Measurements from ENCODE around the gene BAK1.
"Not testable (repeated sequence)": the region's sequence is repeated elsewhere in the genome, so short reads cannot be mapped to it uniquely, and the experiment has no call there.

The BAK1 gene

DNA sequence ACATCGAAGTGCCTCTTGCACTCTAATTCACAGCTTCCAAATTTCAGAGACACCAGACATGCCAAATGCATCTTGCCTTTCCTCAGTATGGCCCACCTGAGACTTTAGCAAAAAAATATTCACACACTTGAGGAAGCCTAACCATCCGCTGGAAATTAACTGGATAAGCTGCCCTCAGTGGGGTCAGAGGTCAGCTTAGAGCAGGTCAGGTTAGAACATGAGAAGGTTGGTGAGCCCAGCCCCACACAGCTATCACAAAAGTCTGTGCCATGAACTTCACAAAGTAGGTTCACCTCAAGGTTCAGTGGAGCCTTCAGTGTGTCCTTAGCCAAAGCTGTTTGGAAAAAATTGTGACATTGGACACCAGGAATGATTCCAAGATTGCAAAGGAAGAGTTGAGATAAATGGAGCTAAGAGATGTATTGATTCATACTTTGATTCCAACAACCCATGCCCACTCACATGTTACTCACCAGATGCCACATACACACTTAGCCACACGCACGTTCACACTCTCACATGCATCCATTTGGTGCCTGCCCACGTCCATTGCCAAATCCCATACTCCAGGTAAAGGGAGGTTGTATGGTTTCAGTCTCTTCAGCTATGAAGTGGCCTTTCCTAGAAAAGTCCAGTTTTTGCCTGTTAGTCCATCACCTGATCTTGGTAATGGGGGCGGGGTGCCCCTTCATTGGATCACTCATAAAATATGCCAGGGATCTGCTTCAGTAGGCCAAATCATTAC is 11.1 kb downstream of the BAK1 start:
- peaks cover 30 to 53% of the 10 kb centered on the region in 2 donors for H3K4me1 Mint-ChIP-seq
- peak overlapping the region; percentile 99 for H3K27ac Mint-ChIP-seq
- DNase-seq (no peak), ATAC-seq (replicated peaks) (no peak)
- no peak overlapping the region for H3K4me3 Mint-ChIP-seq
- no peaks in the 10 kb centered on the region for H3K27me3 Mint-ChIP-seq
- H3K36me3 Mint-ChIP-seq, result peaks cover 17 to 38% of the 10 kb centered on the region in 2 donors
- H3K9me3 Mint-ChIP-seq, result no peaks in the 10 kb centered on the region

DNA sequence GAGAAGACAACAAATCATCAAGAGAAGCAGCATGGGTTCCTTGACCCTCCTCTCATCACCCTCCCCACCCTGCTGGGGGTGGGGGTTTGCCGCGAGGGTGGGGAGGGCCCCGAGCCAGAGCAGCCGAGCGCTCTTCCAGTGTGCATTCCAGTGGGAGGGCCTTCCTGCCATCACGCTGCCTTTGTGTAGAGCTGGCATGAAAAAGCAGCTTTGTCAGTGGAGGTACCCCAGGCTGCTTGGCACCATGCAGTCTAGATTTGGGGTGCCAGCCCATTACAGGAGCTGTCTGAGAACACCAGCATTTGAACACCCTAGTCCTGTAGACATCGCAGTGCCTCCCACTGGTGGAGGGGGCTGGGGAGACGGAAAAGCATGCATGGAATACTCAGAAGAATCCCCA is 12.2 kb downstream of the BAK1 start:
- peaks cover 13 to 34% of the 10 kb centered on the region in 2 donors for H3K36me3 Mint-ChIP-seq
- H3K27me3 Mint-ChIP-seq, result no peaks in the 10 kb centered on the region
- H3K9me3 Mint-ChIP-seq, result no peaks in the 10 kb centered on the region
- ATAC-seq (replicated peaks) (no peak), DNase-seq (no peak)
- peak overlapping the region; percentile 37 for H3K27ac Mint-ChIP-seq
- no peak overlapping the region for H3K4me3 Mint-ChIP-seq
- peaks cover 30 to 53% of the 10 kb centered on the region in 2 donors for H3K4me1 Mint-ChIP-seq

DNA sequence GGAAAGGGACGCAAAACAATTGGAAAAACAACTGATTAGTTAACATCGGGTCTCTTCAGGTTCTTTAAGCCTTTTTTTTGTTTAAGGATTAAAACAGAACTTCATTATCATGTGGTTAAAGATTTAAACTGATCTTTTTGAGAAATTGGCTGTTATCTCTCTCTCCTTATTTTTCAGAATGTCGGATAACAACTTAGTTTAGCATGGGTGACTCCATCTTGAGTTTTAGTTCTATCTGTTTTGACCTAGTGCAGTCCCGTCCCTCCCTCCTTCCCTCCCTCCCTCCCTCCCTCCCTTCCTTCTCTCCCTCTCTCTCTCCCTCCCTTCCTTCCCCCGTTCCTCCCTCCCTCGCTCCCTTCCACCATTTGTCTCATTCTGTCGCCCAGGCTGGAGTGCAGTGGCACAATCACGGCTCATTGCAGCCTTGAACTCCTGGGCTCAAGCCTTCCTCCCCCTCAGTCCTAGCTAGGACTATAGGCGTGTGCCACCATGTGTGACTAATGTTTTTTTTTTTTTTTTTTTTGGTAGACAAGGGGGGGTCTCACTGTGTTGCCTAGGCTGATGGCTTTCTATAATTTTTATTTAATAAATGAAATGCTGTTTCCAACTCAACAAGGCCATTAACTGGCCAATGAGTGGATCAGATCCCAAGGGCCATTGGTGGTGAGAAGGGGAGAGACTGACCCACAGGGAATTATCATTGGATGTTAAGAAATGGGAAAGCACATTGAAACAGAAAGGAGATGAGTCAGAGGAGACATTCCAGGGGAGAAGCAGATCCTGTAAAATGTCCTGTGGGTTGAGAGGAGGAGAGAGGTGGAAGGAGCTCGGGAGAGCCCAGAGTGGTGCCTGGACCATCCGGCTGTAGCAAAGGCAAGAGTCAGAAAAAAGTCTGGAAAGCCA is 13.6 kb downstream of the BAK1 start:
- H3K4me1 Mint-ChIP-seq, result peaks cover 19 to 41% of the 10 kb centered on the region in 2 donors
- H3K4me3 Mint-ChIP-seq, result no peak overlapping the region
- no peaks in the 10 kb centered on the region for H3K27me3 Mint-ChIP-seq
- peak overlapping the region; percentile 61 for H3K27ac Mint-ChIP-seq
- peaks cover 5 to 23% of the 10 kb centered on the region in 2 donors for H3K36me3 Mint-ChIP-seq
- DNase-seq, result no peak
- no peak for ATAC-seq (replicated peaks)
- no peaks in the 10 kb centered on the region for H3K9me3 Mint-ChIP-seq

DNA sequence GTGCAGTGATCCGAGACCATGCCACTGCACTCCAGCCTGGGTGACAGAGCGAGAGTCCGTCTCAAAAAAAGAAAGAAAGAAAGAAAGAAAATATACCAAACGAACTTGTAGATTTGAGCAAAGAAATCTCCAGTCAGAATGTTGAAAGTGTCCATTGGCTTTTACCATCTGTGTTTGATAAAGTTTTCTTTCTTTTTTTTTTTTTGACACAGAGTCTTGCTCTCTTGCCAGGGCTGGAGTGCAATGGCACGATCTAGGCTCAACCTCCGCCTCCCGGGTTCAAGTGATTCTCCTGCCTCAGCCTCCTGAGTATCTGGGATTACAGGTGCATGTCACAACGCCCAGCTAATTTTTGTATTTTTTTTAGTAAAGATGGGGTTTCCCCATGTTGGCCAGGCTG is 21.3 kb downstream of the BAK1 start:
- Mint-ChIP-seq H3K27me3 (no peaks in the 10 kb centered on the region), H3K36me3 (no peaks in the 10 kb centered on the region), H3K4me1 (no peaks in the 10 kb centered on the region), H3K4me3 (no peak overlapping the region), H3K27ac (no peak overlapping the region), H3K9me3 (no peaks in the 10 kb centered on the region)
- ATAC-seq (replicated peaks), result no peak
- DNase-seq, result no peak

DNA sequence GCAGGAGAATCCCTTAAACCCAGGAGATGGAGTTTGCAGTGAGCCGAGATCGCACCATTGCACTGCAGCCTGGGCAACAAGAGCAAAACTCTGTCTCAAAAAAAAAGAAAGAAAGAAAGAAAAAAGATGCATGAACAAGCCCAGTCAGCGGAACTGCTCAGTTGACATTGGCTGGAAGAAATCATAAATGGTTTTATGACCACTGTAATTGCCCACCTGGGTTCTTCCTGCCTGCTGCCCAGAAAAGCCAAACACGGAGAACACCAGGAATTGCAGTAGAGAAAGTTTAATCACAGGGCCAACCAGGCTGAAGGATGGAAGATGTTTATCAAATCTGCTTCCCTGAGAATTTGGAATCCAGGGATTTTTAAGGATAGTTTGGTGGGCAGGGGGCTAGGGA is 22.7 kb downstream of the BAK1 start:
- peak overlapping the region; percentile 34 for H3K27ac Mint-ChIP-seq
- H3K27me3 Mint-ChIP-seq, result no peaks in the 10 kb centered on the region
- ATAC-seq (replicated peaks), result no peak

DNA sequence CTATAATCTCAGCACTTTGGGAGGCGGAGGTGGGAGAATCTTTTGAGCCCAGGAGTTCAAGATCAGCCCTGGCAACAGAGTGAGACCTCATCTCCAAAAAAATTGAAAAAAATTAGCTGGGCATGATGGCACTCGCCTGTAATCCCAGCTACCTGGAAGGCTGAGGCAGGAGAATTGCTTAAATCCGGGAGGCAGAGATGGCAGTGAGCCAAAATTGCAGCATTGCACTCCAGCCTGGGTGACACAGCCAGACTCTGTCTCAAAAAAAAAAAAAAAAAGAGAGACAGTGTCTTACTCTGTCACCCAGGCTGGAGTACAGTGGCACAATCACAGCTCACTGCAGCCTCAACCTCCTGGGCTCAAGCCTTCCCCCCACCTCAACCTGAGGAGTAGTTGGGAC is 27.2 kb downstream of the BAK1 start:
- not testable (repeated sequence) for H3K4me3 Mint-ChIP-seq; H3K36me3 Mint-ChIP-seq; H3K4me1 Mint-ChIP-seq; H3K27ac Mint-ChIP-seq; DNase-seq; H3K9me3 Mint-ChIP-seq; H3K27me3 Mint-ChIP-seq; ATAC-seq (replicated peaks)

More for the DNA sequence above, 22.7 kb downstream of the BAK1 start:
- Mint-ChIP-seq H3K9me3 (no peaks in the 10 kb centered on the region), H3K36me3 (no peaks in the 10 kb centered on the region), H3K4me3 (no peak overlapping the region), H3K4me1 (no peaks in the 10 kb centered on the region)
- no peak for DNase-seq

DNA sequence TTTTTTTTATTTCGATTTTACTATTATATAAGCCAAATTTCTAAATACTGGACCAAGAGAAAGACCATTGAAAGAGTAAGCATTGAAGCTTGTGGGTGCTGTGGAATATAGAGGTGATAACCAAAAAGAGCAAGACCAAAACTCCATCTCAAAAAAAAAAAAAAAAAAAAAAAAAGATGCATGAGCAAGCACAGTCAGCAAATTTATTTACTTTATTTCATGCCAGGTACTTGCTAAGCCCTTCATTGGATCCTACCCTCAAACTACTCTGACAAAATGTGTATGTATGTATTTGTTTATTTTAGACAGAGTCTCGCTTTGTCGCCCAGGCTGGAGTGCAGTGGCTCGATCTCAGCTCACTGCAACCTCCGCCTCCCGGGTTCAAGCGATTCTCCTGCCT is 27.8 kb downstream of the BAK1 start:
- Mint-ChIP-seq H3K4me1 (peaks cover 7 to 9% of the 10 kb centered on the region in 2 donors), H3K4me3 (no peak overlapping the region), H3K9me3 (no peaks in the 10 kb centered on the region), H3K27me3 (no peaks in the 10 kb centered on the region), H3K36me3 (no peaks in the 10 kb centered on the region), H3K27ac (no peak overlapping the region)
- ATAC-seq (replicated peaks) (no peak), DNase-seq (no peak)

DNA sequence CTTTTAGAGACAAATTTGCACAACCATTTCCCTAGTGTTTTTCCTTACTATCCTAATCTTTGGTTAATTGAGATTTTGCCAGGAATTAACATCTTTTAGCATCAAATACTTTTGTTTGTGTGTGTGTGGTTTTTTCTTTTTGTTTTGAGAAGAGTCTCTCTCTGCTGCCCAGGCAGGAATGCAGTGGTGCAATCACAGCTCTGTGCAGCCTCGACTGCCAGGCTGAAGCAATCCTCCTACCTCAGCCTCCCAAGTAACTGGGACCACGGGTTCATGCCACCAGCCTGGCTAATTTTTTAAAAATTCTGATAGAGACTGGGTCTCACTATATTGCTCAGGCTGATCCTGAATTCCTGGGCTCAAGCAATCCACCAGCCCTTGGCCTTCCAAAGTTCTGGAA is 28.5 kb downstream of the BAK1 start:
- no peaks in the 10 kb centered on the region for H3K9me3 Mint-ChIP-seq
- H3K27ac Mint-ChIP-seq, result no peak overlapping the region
- ATAC-seq (replicated peaks) (no peak), DNase-seq (no peak)
- no peaks in the 10 kb centered on the region for H3K27me3 Mint-ChIP-seq
- no peak overlapping the region for H3K4me3 Mint-ChIP-seq
- peaks cover 7 to 9% of the 10 kb centered on the region in 2 donors for H3K4me1 Mint-ChIP-seq
- no peaks in the 10 kb centered on the region for H3K36me3 Mint-ChIP-seq

DNA sequence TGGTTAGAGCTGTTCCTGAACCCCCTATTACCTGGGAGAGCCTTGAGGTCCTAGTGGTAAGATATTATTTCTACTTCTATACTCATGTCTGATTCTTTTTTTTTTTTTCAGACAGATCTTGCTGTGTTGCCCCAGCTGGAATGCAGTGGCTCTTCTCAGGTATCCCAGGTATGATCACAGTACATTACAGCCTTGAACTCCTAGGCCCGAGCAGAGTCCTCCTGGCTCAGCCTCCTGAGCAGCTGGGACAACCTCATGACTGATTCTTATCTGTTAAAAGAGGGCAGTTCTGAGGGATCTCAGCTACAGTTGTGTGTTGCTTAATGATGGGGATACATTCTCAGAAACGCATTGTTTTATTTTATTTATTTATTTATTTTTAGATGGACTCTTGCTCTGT is 30.2 kb downstream of the BAK1 start:
- H3K27me3 Mint-ChIP-seq, result no peaks in the 10 kb centered on the region
- no peaks in the 10 kb centered on the region for H3K36me3 Mint-ChIP-seq
- no peaks in the 10 kb centered on the region for H3K9me3 Mint-ChIP-seq
- ATAC-seq (replicated peaks) (no peak), DNase-seq (no peak)
- peaks cover 7 to 9% of the 10 kb centered on the region in 2 donors for H3K4me1 Mint-ChIP-seq
- H3K4me3 Mint-ChIP-seq, result no peak overlapping the region
- no peak overlapping the region for H3K27ac Mint-ChIP-seq

DNA sequence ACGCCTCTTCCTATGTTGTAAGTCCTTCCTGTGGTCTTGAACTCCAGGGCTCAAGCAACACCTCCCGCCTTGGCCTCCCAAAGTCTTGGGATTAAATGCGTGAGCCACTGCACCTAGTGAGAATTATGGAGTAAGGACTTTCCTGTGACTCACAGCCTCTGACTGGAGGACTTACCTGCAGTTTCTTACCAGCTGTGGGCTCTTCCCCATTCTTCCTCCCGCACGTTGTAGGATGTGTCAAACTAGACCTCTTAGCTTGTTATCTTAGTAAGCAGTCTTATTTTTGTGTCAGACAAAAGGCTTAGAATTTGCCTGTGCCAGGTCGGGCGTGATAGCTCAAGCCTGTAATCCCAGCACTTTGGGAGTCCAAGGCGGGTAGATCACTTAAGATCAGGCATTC is 30.9 kb downstream of the BAK1 start:
- H3K4me1 Mint-ChIP-seq, result peaks cover 7 to 9% of the 10 kb centered on the region in 2 donors
- no peak overlapping the region for H3K27ac Mint-ChIP-seq
- H3K36me3 Mint-ChIP-seq, result no peaks in the 10 kb centered on the region
- no peak overlapping the region for H3K4me3 Mint-ChIP-seq
- H3K27me3 Mint-ChIP-seq, result no peaks in the 10 kb centered on the region
- H3K9me3 Mint-ChIP-seq, result no peaks in the 10 kb centered on the region
- DNase-seq, result no peak
- ATAC-seq (replicated peaks), result no peak

DNA sequence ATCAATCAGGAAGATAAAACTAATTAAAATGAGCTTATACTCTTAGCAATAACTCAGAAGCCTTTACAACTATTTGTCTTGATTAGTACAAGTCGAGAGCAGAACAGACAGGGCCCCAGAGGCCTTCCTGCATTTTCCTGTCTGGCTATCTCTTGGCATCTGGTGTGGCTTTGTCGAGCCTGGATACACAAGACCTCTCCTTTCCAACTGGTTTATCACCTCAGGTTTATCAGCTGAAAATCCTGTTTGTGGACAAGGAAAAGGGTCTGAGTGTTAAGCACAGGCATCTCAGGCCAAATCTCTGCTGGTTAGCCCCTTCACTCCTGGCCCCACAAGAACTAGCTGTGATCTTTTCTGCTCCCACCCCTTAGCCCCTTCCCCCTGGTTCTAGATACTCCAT is 32.6 kb downstream of the BAK1 start:
- Mint-ChIP-seq H3K36me3 (no peaks in the 10 kb centered on the region), H3K9me3 (no peaks in the 10 kb centered on the region), H3K27me3 (no peaks in the 10 kb centered on the region), H3K4me1 (peaks cover 7 to 9% of the 10 kb centered on the region in 2 donors), H3K27ac (no peak overlapping the region), H3K4me3 (no peak overlapping the region)
- DNase-seq (no peak), ATAC-seq (replicated peaks) (no peak)

DNA sequence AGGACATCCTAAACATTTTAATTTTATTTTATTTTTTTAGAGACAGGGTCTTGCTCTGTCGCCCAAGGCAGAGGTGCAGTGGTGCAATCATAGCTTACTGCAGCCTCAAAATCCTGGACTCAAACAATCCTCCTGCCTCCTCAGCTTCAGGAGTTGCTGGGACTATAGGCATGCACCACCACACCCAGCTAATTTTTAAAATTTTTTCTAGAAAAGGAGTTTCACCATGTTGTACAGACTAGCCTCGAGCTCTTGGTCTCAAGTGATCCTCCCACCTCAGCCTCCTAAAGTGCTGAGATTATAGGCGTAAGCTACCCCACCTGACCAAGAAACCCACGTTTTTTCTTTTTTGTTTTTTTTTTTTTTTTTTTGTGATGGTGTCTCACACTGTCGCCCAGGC is 33.3 kb downstream of the BAK1 start:
- H3K27me3 Mint-ChIP-seq, result no peaks in the 10 kb centered on the region
- no peak overlapping the region for H3K4me3 Mint-ChIP-seq
- H3K4me1 Mint-ChIP-seq, result peaks cover 7 to 9% of the 10 kb centered on the region in 2 donors
- no peak overlapping the region for H3K27ac Mint-ChIP-seq
- ATAC-seq (replicated peaks) (no peak), DNase-seq (no peak)
- H3K9me3 Mint-ChIP-seq, result no peaks in the 10 kb centered on the region
- no peaks in the 10 kb centered on the region for H3K36me3 Mint-ChIP-seq

DNA sequence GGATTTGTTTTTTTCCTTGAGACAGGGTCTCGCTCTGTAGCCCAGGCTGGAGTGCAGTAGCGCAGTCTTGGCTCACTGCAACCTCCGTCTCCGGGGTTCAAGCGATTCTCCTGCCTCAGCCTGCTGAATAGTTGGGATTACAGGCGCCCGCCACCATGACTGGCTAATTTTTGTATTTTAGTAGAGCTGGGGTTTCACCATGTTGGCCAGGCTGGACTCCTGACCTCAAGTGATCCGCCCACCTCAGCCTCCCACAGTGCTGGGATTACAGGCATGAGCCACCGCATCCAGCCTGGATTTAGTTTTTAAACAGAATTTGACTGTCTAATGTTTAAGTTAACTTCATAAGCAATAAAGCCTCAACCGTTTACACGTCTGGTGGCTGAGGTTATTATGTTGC is 34.8 kb downstream of the BAK1 start:
- H3K4me3 Mint-ChIP-seq; DNase-seq; H3K4me1 Mint-ChIP-seq; H3K36me3 Mint-ChIP-seq; H3K9me3 Mint-ChIP-seq; H3K27ac Mint-ChIP-seq; H3K27me3 Mint-ChIP-seq; ATAC-seq (replicated peaks): not testable (repeated sequence)

DNA sequence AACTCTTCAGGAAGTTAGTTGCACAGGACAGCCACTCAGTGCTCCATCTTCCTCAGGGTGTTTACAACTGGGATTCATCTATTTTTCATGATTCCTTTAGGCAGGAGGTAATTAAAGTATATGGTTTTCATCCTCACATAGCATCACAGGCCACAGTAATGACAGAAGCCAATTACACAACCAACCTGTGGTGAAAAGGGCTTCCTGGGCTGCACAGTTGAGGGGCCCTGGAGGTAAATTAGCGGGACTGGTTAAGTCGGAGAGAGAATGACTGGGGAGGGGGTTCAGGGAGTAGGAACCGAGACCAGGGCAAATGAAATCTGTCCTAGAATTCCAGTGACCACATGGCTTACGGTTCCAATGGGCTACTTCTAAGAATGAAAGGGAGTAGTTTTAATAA is 37.0 kb downstream of the BAK1 start:
- no peaks in the 10 kb centered on the region for H3K36me3 Mint-ChIP-seq
- ATAC-seq (replicated peaks) (no peak), DNase-seq (no peak)
- peaks cover 0 to 4% of the 10 kb centered on the region in 2 donors for H3K4me1 Mint-ChIP-seq
- H3K4me3 Mint-ChIP-seq, result no peak overlapping the region
- H3K9me3 Mint-ChIP-seq, result no peaks in the 10 kb centered on the region
- no peak overlapping the region for H3K27ac Mint-ChIP-seq
- no peaks in the 10 kb centered on the region for H3K27me3 Mint-ChIP-seq

DNA sequence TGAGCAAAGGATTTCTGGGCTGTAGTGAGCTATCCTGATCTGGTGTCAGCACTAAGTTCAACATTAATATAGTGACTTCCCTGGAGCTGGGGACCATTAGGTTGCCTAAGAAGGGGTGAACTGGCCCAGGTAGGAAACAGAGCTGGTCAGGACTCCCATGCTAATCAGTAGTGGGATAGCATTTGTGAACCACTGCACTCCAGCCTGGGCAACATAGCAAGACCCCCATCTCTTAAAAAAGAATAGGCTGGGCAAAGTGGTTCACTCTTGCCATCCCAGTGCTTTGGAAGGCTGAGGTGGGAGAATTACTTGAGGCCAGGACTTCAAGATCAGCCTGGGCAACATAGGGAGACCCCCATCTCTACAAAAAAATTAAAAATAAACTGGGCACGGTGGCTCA is 39.3 kb downstream of the BAK1 start:
- no peaks in the 10 kb centered on the region for H3K36me3 Mint-ChIP-seq
- DNase-seq (no peak), ATAC-seq (replicated peaks) (no peak)
- no peaks in the 10 kb centered on the region for H3K4me1 Mint-ChIP-seq
- no peak overlapping the region for H3K4me3 Mint-ChIP-seq
- H3K27me3 Mint-ChIP-seq, result no peaks in the 10 kb centered on the region
- no peak overlapping the region for H3K27ac Mint-ChIP-seq
- no peaks in the 10 kb centered on the region for H3K9me3 Mint-ChIP-seq
